Stimulated activated effector memory CD8-positive, alpha-beta T cell treated with anti-CD3 and anti-CD28 coated beads, Interleukin-12 subunit alpha, Interleukin-12 subunit beta, amount 100 ng/mL, for 72 hours (primary cell): ENCODE results near the gene IQCH.

ENCODE experiments used
- ATAC-seq: fragments of 150-1000 bp; cut with Tn5 transposase; 2 replicates; pipeline ENCODE4 v1.10.0; 2021
- DNase-seq, 2 donors: peaks; one replicate each; pipeline ENCODE4 v3.0.0; 2021 to 2022; ENCODE audit warnings: low spot score in 2 of 2
- H3K27ac Mint-ChIP-seq: one replicate; pipeline ENCODE4 v1.8.0; 2022; ENCODE audit warnings: mild to moderate bottlenecking, mixed read lengths
- H3K36me3 Mint-ChIP-seq: one replicate; pipeline ENCODE4 v1.8.0; 2022; ENCODE audit warnings: mild to moderate bottlenecking, mixed read lengths
- H3K4me1 Mint-ChIP-seq: one replicate; pipeline ENCODE4 v1.8.0; 2022; ENCODE audit warnings: mixed read lengths
- H3K4me3 Mint-ChIP-seq: one replicate; pipeline ENCODE4 v1.8.0; 2022; ENCODE audit warnings: mild to moderate bottlenecking, mixed read lengths
- H3K9me3 Mint-ChIP-seq: one replicate; pipeline ENCODE4 v1.8.0; 2022; ENCODE audit warnings: mixed read lengths

IQCH gene

GRCh38 chr15:67381416-67382045 is 126.9 kb downstream of the IQCH start:
- no peaks in the 10 kb centered on the region for H3K36me3 Mint-ChIP-seq
- no peaks in the 10 kb centered on the region for H3K4me1 Mint-ChIP-seq
- H3K4me3 Mint-ChIP-seq: no peak overlapping the region
- no peak overlapping the region for H3K27ac Mint-ChIP-seq
- DNase-seq (no peak), ATAC-seq (no peak)
- H3K9me3 Mint-ChIP-seq: no peaks in the 10 kb centered on the region

GRCh38 chr15:67382723-67383122 is 128.1 kb downstream of the IQCH start:
- no peaks in the 10 kb centered on the region for H3K4me1 Mint-ChIP-seq
- no peak for ATAC-seq
- H3K4me3 Mint-ChIP-seq: no peak overlapping the region
- no peak overlapping the region for H3K27ac Mint-ChIP-seq
- DNase-seq: no peak
- no peaks in the 10 kb centered on the region for H3K36me3 Mint-ChIP-seq
- H3K9me3 Mint-ChIP-seq: no peaks in the 10 kb centered on the region

GRCh38 chr15:67383899-67384298 is 129.3 kb downstream of the IQCH start:
- no peak overlapping the region for H3K27ac Mint-ChIP-seq
- H3K9me3 Mint-ChIP-seq: no peaks in the 10 kb centered on the region
- H3K4me3 Mint-ChIP-seq: no peak overlapping the region
- DNase-seq (no peak), ATAC-seq (no peak)
- H3K36me3 Mint-ChIP-seq: no peaks in the 10 kb centered on the region
- no peaks in the 10 kb centered on the region for H3K4me1 Mint-ChIP-seq

- DNase-seq (no peak), ATAC-seq (no peak)
- Mint-ChIP-seq H3K36me3 (no peaks in the 10 kb centered on the region), H3K9me3 (no peaks in the 10 kb centered on the region), H3K4me1 (no peaks in the 10 kb centered on the region), H3K27ac (no peak overlapping the region), H3K4me3 (no peak overlapping the region)
Measured at GRCh38 chr15:67384761-67385160, 130.2 kb downstream of the IQCH start.

GRCh38 chr15:67385971-67386370 is 131.4 kb downstream of the IQCH start:
- Mint-ChIP-seq H3K27ac (no peak overlapping the region), H3K36me3 (no peaks in the 10 kb centered on the region), H3K4me3 (no peak overlapping the region), H3K4me1 (no peaks in the 10 kb centered on the region), H3K9me3 (no peaks in the 10 kb centered on the region)
- DNase-seq (no peak), ATAC-seq (no peak)

GRCh38 chr15:67386947-67387346 is 132.4 kb downstream of the IQCH start:
- H3K27ac Mint-ChIP-seq: no peak overlapping the region
- ATAC-seq (no peak), DNase-seq (no peak)
- no peaks in the 10 kb centered on the region for H3K9me3 Mint-ChIP-seq
- H3K4me1 Mint-ChIP-seq: no peaks in the 10 kb centered on the region
- no peak overlapping the region for H3K4me3 Mint-ChIP-seq
- no peaks in the 10 kb centered on the region for H3K36me3 Mint-ChIP-seq

- no peaks in the 10 kb centered on the region for H3K4me1 Mint-ChIP-seq
- H3K36me3 Mint-ChIP-seq: no peaks in the 10 kb centered on the region
- ATAC-seq (no peak), DNase-seq (no peak)
- H3K9me3 Mint-ChIP-seq: no peaks in the 10 kb centered on the region
- H3K27ac Mint-ChIP-seq: no peak overlapping the region
- no peak overlapping the region for H3K4me3 Mint-ChIP-seq
Measured at GRCh38 chr15:67389975-67390374, 135.4 kb downstream of the IQCH start.

- H3K4me1 Mint-ChIP-seq: no peaks in the 10 kb centered on the region
Measured at GRCh38 chr15:67394873-67395639, 140.5 kb downstream of the IQCH start.

GRCh38 chr15:67396114-67396513 is 141.5 kb downstream of the IQCH start:
- Mint-ChIP-seq H3K4me3 (no peak overlapping the region), H3K36me3 (no peaks in the 10 kb centered on the region), H3K9me3 (no peaks in the 10 kb centered on the region), H3K27ac (no peak overlapping the region), H3K4me1 (no peaks in the 10 kb centered on the region)
- DNase-seq (no peak), ATAC-seq (no peak)

More at GRCh38 chr15:67394873-67395639, 140.5 kb downstream of the IQCH start:
- no peaks in the 10 kb centered on the region for H3K36me3 Mint-ChIP-seq
- DNase-seq: no peak
- H3K27ac Mint-ChIP-seq: no peak overlapping the region
- no peaks in the 10 kb centered on the region for H3K9me3 Mint-ChIP-seq
- H3K4me3 Mint-ChIP-seq: no peak overlapping the region
- no peak for ATAC-seq

- H3K36me3 Mint-ChIP-seq: no peaks in the 10 kb centered on the region
- ATAC-seq (no peak), DNase-seq (no peak)
- no peaks in the 10 kb centered on the region for H3K9me3 Mint-ChIP-seq
- no peak overlapping the region for H3K4me3 Mint-ChIP-seq
- H3K4me1 Mint-ChIP-seq: no peaks in the 10 kb centered on the region
- no peak overlapping the region for H3K27ac Mint-ChIP-seq
Measured at GRCh38 chr15:67397139-67397538, 142.6 kb downstream of the IQCH start.

- DNase-seq (no peak), ATAC-seq (no peak)
- no peak overlapping the region for H3K27ac Mint-ChIP-seq
- H3K9me3 Mint-ChIP-seq: no peaks in the 10 kb centered on the region
- H3K36me3 Mint-ChIP-seq: no peaks in the 10 kb centered on the region
- H3K4me1 Mint-ChIP-seq: no peaks in the 10 kb centered on the region
- no peak overlapping the region for H3K4me3 Mint-ChIP-seq
Measured at GRCh38 chr15:67399925-67400324, 145.3 kb downstream of the IQCH start.

- no peak overlapping the region for H3K4me3 Mint-ChIP-seq
- DNase-seq (no peak), ATAC-seq (no peak)
- H3K4me1 Mint-ChIP-seq: no peaks in the 10 kb centered on the region
- H3K36me3 Mint-ChIP-seq: no peaks in the 10 kb centered on the region
- H3K9me3 Mint-ChIP-seq: no peaks in the 10 kb centered on the region
- no peak overlapping the region for H3K27ac Mint-ChIP-seq
Measured at GRCh38 chr15:67400890-67401289, 146.3 kb downstream of the IQCH start.

- Mint-ChIP-seq H3K4me3 (no peak overlapping the region), H3K4me1 (no peaks in the 10 kb centered on the region), H3K9me3 (no peaks in the 10 kb centered on the region), H3K36me3 (no peaks in the 10 kb centered on the region), H3K27ac (no peak overlapping the region)
- no peak for ATAC-seq
- DNase-seq: no peak
Measured at GRCh38 chr15:67401336-67401735, 146.8 kb downstream of the IQCH start.

GRCh38 chr15:67403428-67404154 is 149.0 kb downstream of the IQCH start:
- Mint-ChIP-seq H3K36me3 (no peaks in the 10 kb centered on the region), H3K4me3 (no peak overlapping the region), H3K27ac (no peak overlapping the region), H3K9me3 (no peaks in the 10 kb centered on the region), H3K4me1 (no peaks in the 10 kb centered on the region)
- ATAC-seq: no peak
- no peak for DNase-seq

GRCh38 chr15:67405208-67406191 is 150.9 kb downstream of the IQCH start:
- Mint-ChIP-seq H3K27ac (no peak overlapping the region), H3K4me3 (no peak overlapping the region), H3K9me3 (no peaks in the 10 kb centered on the region), H3K4me1 (no peaks in the 10 kb centered on the region), H3K36me3 (no peaks in the 10 kb centered on the region)
- no peak for DNase-seq
- ATAC-seq: no peak
